Fibroblast of the aortic adventitia (primary cell): ENCODE measurements around the gene TBP. TPM values are rescaled to one million over a fixed set of nuclear protein-coding genes. Genes with fewer than 3 reads are reported as not detected.
"Not testable (repeated sequence)": the region's sequence is repeated elsewhere in the genome, so short reads cannot be mapped to it uniquely, and the experiment has no call there.

Experiments used
- DNase-seq: peaks from one replicate; pipeline ENCODE4 v3.0.0-alpha.2; 2010; ENCODE audit warnings: low read depth
- H3K4me3 ChIP-seq: 2 replicates; pipeline ENCODE4 v1.5.1; 2011; ENCODE audit warnings: low read depth, mild to moderate bottlenecking, control low read depth, low read length, moderate library complexity
- CTCF ChIP-seq: IDR thresholded peaks from 2 replicates; pipeline ENCODE4 v1.5.1; 2011; ENCODE audit warnings: mild to moderate bottlenecking, low read length, control low read depth, inconsistent platforms; ENCODE audit not compliant: insufficient read depth
- total RNA-seq: library from RNA; depleted of rRNA; stranded (reverse); fragments of >200 nt; gene quantifications from 2 replicates; pipeline ENCODE4 v1.2.3, GENCODE V29; 2012; ENCODE audit warnings: low replicate concordance

Gene TBP
- total RNA-seq = 4.0 and 16.8 TPM in 2 replicates

- peak; percentile 99 for DNase-seq
- no peak for TF ChIP-seq CTCF
- peak within 1 kb of the TSS; percentile 98 for H3K4me3 ChIP-seq
Measured at GRCh38 chr6:170554013-170554795, at the start of gene TBP. Gene TBP, plus strand, starts transcription at chr6:170554369. Its CDS starts 2,661 bp downstream, at chr6:170557030.

- DNase-seq = no peak
- H3K4me3 ChIP-seq = no peak overlapping the region
- TF ChIP-seq CTCF = no peak
Measured at GRCh38 chr6:170504479-170504878, 49.7 kb upstream of the TBP start.

- H3K4me3 ChIP-seq = no peak overlapping the region
- TF ChIP-seq CTCF = no peak
- DNase-seq = no peak
Measured at GRCh38 chr6:170505306-170505705, 48.9 kb upstream of the TBP start.

- no peak for TF ChIP-seq CTCF
- no peak overlapping the region for H3K4me3 ChIP-seq
- DNase-seq = no peak
Measured at GRCh38 chr6:170506446-170506845, 47.7 kb upstream of the TBP start.

GRCh38 chr6:170507728-170508127, 46.4 kb upstream of the TBP start:
- not testable (repeated sequence) for H3K4me3 ChIP-seq, DNase-seq

GRCh38 chr6:170508275-170508674, 45.9 kb upstream of the TBP start:
- not testable (repeated sequence) for H3K4me3 ChIP-seq, DNase-seq

GRCh38 chr6:170508892-170509722, 45.1 kb upstream of the TBP start:
- H3K4me3 ChIP-seq, DNase-seq: not testable (repeated sequence)

GRCh38 chr6:170509723-170510018, 44.5 kb upstream of the TBP start:
- no peak for TF ChIP-seq CTCF

More at GRCh38 chr6:170509723-170510018, 44.5 kb upstream of the TBP start:
- H3K4me3 ChIP-seq = no peak overlapping the region
- no peak for DNase-seq
